Adipocyte (in vitro differentiated cells): ENCODE measurements around the gene RYR2.

Source experiments
- DNase-seq: peaks from one replicate; pipeline ENCODE4 v3.0.0-alpha.2; 2015; ENCODE audit warnings: low read depth
- H3K27me3 ChIP-seq: replicated peaks from 2 replicates; pipeline ENCODE4 v1.7.0; 2013; ENCODE audit warnings: mild to moderate bottlenecking, low read length, moderate library complexity; ENCODE audit not compliant: control insufficient read depth, insufficient read depth
- H3K36me3 ChIP-seq: 2 replicates; pipeline ENCODE4 v1.7.0; 2013; ENCODE audit warnings: low read length, mild to moderate bottlenecking, moderate library complexity; ENCODE audit not compliant: control insufficient read depth, insufficient read depth, severe bottlenecking
- H3K4me1 ChIP-seq: 2 replicates; pipeline ENCODE4 v1.7.0; 2013; ENCODE audit warnings: mild to moderate bottlenecking, low read length, moderate library complexity; ENCODE audit not compliant: control insufficient read depth, insufficient read depth
- H3K4me3 ChIP-seq: 2 replicates; pipeline ENCODE4 v1.7.0; 2013; ENCODE audit warnings: mild to moderate bottlenecking, low read length, moderate library complexity
- H3K9ac ChIP-seq: 2 replicates; pipeline ENCODE4 v1.7.0; 2013; ENCODE audit warnings: mild to moderate bottlenecking, low read length, moderate library complexity
- H3K9me3 ChIP-seq: 2 replicates; pipeline ENCODE4 v1.7.0; 2013; ENCODE audit warnings: mild to moderate bottlenecking, low read length, moderate library complexity; ENCODE audit not compliant: control insufficient read depth

Gene RYR2

DNA sequence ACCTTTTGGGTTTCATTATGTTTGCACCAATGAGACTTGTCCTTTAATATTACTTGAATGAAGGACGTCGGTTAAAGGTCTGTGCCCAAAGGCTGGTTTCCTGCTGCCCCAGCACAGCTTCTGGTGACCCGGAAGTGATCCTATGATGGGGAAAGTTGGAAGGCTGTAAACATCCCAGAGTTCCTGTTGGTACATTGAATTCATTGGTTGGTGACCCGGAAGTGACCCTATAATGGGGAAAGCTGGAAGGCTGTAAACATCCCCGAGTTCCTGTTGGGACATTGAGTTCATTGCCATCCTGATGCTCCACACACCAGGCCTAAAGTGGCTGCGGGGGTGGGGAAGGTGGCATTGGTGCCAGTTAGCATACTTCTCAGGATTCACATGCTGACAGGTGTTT lies 187.3 kb downstream of the RYR2 start:
- Histone ChIP-seq H3K36me3 (no peaks in the 10 kb centered on the region), H3K9ac (no peak overlapping the region), H3K9me3 (no peaks in the 10 kb centered on the region), H3K4me3 (no peak overlapping the region), H3K4me1 (no peaks in the 10 kb centered on the region), H3K27me3 (no peaks in the 10 kb centered on the region)
- no peak for DNase-seq

DNA sequence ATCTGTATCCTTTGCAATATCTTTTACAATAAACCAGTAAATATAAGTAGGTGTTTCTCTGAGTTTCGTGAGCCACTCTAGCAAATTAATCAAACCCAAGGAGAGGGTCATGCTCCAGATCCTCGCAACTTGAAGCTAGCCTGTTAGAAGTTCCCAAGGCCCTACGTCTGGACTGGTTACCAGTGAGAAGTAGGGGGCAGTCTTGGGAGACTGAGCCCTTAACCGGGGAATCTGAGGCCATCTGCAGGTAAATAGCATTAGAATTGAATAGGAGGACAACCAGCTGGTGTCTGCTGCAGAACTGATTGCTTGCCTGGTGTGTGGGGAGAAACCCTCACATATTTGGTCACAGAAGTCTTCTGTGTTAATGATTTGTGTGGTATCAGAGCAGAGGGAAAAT lies 190.5 kb downstream of the RYR2 start:
- H3K27me3 ChIP-seq, result no peaks in the 10 kb centered on the region
- H3K36me3 ChIP-seq, result no peaks in the 10 kb centered on the region
- no peaks in the 10 kb centered on the region for H3K9me3 ChIP-seq
- H3K4me1 ChIP-seq, result no peaks in the 10 kb centered on the region
- H3K4me3 ChIP-seq, result no peak overlapping the region
- no peak for DNase-seq
- no peak overlapping the region for H3K9ac ChIP-seq

DNA sequence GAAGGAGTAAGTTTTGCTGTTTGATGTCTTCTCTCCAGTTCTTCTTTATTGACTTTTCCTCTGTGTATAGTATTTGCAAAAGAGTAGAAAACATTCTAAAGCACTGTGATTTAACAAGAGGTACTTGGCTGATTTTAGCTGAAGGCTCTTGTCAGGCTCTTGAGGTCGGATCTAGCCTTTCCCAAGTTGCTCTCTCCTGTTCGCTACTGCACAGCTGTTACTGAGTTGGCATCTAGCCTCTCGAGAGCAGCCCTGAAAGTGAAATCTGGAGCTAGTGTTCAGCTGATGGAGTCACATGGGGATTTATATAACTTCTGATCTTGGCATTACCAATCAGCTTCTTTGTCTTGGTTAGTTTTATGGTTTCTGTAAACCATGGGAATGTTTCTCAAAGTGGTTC lies 193.1 kb downstream of the RYR2 start:
- no peaks in the 10 kb centered on the region for H3K4me1 ChIP-seq

DNA sequence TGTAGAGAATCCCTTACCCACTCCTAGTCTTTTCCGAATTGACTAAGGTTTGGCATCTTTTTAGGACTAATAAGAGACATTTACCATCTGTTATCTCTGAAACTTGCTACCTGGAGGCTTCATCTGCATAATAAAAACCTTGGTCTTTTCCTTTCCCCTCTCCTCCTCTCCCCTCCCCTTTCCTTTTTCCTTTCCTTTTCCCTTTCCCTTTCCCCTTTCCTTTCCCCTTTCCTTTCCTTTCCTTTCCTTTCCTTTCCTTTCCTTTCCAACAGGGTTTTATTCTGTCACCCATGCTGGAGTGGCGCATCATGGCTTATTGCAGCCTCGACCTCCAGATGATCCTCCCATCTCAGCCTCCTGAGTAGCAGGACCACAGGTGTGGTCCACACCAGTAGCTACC lies 195.7 kb downstream of the RYR2 start:
- H3K4me1 ChIP-seq, result no peaks in the 10 kb centered on the region
- H3K36me3 ChIP-seq, result no peaks in the 10 kb centered on the region
- H3K9ac ChIP-seq, result no peak overlapping the region
- no peak overlapping the region for H3K4me3 ChIP-seq
- no peak for DNase-seq
- no peaks in the 10 kb centered on the region for H3K9me3 ChIP-seq
- no peaks in the 10 kb centered on the region for H3K27me3 ChIP-seq

More for the DNA sequence above, 193.1 kb downstream of the RYR2 start:
- DNase-seq, result no peak
- no peak overlapping the region for H3K4me3 ChIP-seq
- no peaks in the 10 kb centered on the region for H3K27me3 ChIP-seq
- no peaks in the 10 kb centered on the region for H3K9me3 ChIP-seq
- H3K9ac ChIP-seq, result no peak overlapping the region
- H3K36me3 ChIP-seq, result no peaks in the 10 kb centered on the region

DNA sequence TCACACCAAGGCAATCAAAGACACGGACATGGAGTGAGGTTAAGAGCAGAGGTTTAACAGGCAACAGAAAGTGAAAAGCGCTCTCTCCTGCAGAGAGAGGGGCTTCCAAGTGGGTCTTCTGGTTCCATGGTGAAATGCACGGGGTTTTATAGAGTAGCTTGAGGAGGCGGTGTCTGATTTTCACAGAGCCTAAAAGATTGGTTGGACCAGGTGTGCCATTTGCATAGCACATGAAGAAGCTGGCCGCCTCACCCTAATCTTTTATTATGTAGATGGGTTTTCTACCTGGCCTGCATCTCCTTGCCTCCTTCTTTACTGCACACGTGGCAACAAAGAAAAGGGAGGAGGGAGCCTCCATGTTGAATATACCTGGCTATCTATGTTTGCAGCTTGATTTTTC lies 197.3 kb downstream of the RYR2 start:
- Histone ChIP-seq H3K9ac (no peak overlapping the region), H3K9me3 (no peaks in the 10 kb centered on the region), H3K27me3 (no peaks in the 10 kb centered on the region), H3K36me3 (no peaks in the 10 kb centered on the region), H3K4me3 (no peak overlapping the region), H3K4me1 (no peaks in the 10 kb centered on the region)
- no peak for DNase-seq

DNA sequence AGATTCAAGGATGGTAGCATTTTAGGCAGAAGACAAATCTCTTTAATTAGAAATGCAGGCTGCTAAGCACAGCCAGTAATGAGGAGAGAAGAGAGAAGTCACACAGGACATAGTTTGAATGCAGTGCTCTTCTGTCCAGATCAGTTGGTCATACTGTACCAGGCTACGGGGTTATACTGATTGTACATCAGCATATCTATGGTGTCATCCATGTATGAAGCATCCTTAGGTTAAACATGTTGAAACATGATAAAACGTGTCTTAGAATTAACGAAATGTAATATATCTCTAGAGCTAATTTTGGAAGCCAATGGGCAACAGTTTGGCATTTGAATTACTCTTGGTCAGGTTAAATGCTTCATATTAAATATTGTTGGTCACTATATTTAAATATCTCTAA lies 199.1 kb downstream of the RYR2 start:
- Histone ChIP-seq H3K9ac (no peak overlapping the region), H3K27me3 (no peaks in the 10 kb centered on the region), H3K36me3 (no peaks in the 10 kb centered on the region), H3K9me3 (no peaks in the 10 kb centered on the region), H3K4me3 (no peak overlapping the region), H3K4me1 (no peaks in the 10 kb centered on the region)
- no peak for DNase-seq

DNA sequence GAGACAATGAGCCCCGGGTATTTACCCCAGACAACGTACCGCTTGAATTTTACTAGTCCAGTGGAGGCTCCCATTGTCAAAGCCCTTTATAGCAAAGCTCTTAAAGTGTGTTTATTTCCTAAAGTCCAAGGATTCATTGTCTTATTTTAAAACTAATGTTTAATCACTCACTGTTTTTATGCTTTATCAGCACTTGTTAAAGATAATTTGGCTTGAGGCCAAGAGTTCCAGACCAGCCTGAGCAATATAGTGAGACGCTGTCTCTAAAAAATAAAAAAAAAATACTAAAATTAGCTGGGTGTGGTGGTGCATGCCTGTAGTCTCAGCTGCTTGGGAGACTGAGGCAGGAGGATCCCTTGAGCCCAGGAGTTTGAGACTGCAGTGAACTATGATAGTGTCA lies 202.8 kb downstream of the RYR2 start:
- Histone ChIP-seq H3K4me3 (no peak overlapping the region), H3K4me1 (no peaks in the 10 kb centered on the region), H3K27me3 (no peaks in the 10 kb centered on the region), H3K9me3 (no peaks in the 10 kb centered on the region), H3K36me3 (no peaks in the 10 kb centered on the region), H3K9ac (no peak overlapping the region)
- no peak for DNase-seq

DNA sequence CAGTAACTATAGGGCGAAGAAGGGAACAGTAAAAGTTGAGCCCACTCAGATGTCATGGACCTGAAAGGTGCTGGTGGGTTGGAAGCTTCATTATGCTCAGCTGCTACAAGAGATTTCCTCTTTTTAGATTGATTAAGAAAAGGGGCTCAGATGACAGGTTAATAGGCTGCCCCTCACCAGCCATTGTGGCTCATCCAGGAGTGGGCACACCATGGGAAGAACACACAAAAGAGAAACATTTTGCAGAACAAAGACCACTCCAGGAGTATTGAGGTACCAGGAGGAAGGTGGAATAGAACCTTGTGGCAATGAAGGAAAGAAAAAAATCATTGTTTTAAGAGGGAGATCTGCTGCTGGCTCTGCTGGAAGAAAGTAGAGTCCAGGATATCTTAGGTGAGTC lies 205.5 kb downstream of the RYR2 start:
- no peaks in the 10 kb centered on the region for H3K27me3 ChIP-seq

DNA sequence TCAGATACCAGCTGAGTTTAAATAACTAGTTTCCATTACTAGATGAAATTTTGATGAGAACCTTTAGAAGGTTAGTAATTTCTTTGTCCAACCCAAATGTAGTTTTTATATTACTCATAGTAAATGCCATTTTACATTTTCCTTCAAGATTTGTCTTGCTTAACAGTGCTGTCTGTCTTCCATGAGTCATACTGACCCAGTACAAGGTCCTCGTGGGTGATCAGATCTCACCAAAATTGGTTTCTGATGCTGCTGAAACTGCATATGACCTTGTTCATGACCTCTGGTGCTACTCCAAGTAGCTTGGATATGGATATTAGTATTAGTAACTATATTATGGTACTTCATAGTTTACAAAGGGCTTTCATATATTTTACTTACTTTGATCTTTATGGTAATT lies 207.1 kb downstream of the RYR2 start:
- H3K4me3 ChIP-seq, result no peak overlapping the region
- no peak for DNase-seq
- no peaks in the 10 kb centered on the region for H3K9me3 ChIP-seq
- no peak overlapping the region for H3K9ac ChIP-seq
- H3K36me3 ChIP-seq, result no peaks in the 10 kb centered on the region
- no peaks in the 10 kb centered on the region for H3K27me3 ChIP-seq
- H3K4me1 ChIP-seq, result no peaks in the 10 kb centered on the region

More for the DNA sequence above, 205.5 kb downstream of the RYR2 start:
- no peaks in the 10 kb centered on the region for H3K36me3 ChIP-seq
- H3K4me1 ChIP-seq, result no peaks in the 10 kb centered on the region
- no peak for DNase-seq
- H3K4me3 ChIP-seq, result no peak overlapping the region
- H3K9ac ChIP-seq, result no peak overlapping the region
- H3K9me3 ChIP-seq, result no peaks in the 10 kb centered on the region

DNA sequence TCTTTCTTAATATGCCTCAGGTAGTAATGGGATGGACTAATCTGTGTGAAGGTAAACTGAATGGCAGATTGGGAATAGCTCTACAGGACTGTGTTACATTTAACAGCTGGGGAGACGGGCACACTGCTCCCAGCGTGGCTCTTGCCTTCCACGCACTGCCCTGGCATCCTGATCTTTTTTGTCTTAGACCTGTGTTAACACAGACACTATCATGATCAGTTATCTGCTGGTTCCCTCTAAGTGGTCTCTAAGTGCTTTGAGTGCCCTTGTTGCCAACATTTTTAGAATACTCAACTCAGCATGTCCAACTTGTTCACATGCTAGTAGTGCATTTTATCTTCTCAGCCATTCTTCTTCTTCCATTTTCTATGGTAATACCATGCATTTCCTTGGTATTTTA lies 208.1 kb downstream of the RYR2 start:
- no peaks in the 10 kb centered on the region for H3K9me3 ChIP-seq
- no peaks in the 10 kb centered on the region for H3K27me3 ChIP-seq
- H3K4me1 ChIP-seq, result no peaks in the 10 kb centered on the region
- no peaks in the 10 kb centered on the region for H3K36me3 ChIP-seq
- H3K9ac ChIP-seq, result no peak overlapping the region
- no peak for DNase-seq
- no peak overlapping the region for H3K4me3 ChIP-seq

DNA sequence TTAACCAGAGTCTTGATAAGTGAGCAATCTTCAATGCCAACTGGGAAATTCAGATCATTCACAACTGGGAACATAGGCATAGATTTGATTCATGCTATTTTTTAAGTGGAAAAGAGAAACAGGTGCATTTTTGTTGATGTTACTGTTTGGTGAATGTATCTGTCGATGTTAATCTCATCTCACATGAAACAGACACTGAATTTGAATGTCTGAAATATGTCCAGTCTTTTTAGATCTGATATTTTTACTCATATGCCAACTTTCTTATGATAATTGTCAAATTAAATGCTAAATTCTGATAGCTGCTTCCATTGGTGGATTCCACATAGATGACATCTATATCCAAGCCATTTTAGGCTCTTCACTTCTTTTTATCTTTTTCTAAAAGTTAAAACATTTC lies 213.1 kb downstream of the RYR2 start:
- H3K4me1 ChIP-seq, result no peaks in the 10 kb centered on the region
- no peak overlapping the region for H3K9ac ChIP-seq
- no peaks in the 10 kb centered on the region for H3K27me3 ChIP-seq
- DNase-seq, result no peak
- H3K9me3 ChIP-seq, result no peaks in the 10 kb centered on the region
- no peak overlapping the region for H3K4me3 ChIP-seq
- no peaks in the 10 kb centered on the region for H3K36me3 ChIP-seq

DNA sequence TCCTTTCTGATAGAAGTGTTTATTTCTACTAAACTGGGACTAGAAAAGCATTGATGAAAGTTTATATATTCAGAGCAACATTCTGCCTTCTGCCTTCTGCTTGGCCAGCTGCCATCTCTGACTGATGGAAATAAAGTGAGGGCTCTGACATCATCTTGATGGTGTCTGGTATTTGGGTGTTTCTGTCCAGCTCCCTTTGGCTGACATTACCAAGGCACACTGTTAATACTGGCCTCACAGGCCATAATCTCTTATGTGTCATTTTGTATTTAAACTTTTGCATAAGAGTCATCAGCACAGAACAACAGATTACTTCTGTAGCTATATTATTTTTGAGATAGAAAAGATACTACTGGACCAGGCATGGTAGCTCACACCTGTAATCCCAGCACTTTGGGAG lies 216.9 kb downstream of the RYR2 start:
- H3K4me1 ChIP-seq, result no peaks in the 10 kb centered on the region

More for the DNA sequence above, 216.9 kb downstream of the RYR2 start:
- no peaks in the 10 kb centered on the region for H3K27me3 ChIP-seq
- no peak overlapping the region for H3K9ac ChIP-seq
- H3K4me3 ChIP-seq, result no peak overlapping the region
- no peak for DNase-seq
- no peaks in the 10 kb centered on the region for H3K9me3 ChIP-seq
- H3K36me3 ChIP-seq, result no peaks in the 10 kb centered on the region
